ENCODE measurements around the gene GHRL.
"Not testable (repeated sequence)": the region's sequence is repeated elsewhere in the genome, so short reads cannot be mapped to it uniquely, and the experiment has no call there.

The GHRL gene

GRCh38 chr3:10277115-10277625, 15.6 kb downstream of the GHRL start:
- no peak for DNase-seq

DNA sequence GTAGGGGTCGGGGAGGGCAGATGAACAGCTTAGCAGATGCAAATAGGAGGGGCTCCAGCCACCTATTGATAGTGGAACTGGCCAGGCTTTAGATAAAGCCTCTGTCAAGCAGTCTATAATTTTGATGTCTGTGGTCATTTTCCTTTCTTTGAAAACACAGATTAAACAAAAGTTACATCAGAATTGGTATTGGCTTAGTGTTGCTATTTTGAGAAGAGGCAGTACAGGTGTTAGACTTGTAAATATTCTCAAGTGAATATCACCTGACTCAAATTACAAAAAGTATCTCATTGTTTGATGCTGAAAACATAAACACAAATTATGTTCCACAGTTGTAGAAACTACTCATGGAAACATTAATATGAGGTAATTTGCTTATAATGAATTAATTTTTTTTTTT, 18.1 kb downstream of the GHRL start:
- no peak for DNase-seq

DNA sequence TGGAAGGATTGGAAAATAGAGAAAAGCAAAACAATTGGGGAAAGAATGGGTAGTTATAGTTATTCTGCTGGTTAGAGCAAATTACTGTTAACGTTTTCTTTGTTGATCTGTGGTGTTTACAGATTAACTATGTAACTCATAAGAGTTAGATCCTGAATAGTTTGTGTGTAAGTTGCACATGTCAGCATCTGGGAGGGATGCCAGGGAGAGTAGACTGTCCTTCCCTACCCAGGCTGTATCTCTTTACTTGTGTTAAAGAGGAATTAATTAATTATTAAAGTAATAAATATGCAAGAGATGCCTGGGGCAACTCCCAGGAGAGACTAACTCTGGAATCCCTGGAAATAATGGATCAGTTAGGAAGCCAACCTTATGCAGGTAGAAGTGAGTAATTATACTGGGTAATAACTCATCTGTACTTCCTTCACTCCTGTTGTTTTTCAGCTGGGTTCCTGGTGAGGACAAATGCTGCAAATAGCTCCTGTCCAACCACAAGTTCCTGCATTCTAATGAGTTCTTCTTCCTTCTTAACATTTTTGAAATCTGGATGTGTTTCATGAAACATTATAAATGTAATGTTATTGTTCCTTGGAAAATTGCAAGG, 18.9 kb downstream of the GHRL start:
- no peak for DNase-seq

DNA sequence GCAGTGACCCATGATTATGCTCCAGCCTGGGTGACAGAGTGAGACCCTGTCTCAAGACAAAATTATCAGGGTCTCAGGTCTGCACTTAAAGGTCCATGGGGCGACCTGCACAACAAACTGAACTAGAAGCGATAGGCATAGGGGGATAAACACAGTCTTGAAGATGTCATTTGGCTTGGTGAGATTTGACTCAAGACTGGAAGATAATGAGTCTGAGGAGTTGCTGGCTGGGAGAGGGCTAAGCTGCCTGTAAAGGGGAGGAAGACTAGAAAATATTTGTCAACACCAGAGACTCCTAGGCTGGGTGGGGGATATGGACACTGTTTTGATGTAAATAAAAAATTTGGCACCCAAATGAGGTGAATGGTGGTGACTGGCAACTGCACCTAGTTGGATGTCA, 19.8 kb downstream of the GHRL start:
- DNase-seq, result no peak

GRCh38 chr3:10272476-10272875, 20.3 kb downstream of the GHRL start:
- not testable (repeated sequence) for DNase-seq

DNA sequence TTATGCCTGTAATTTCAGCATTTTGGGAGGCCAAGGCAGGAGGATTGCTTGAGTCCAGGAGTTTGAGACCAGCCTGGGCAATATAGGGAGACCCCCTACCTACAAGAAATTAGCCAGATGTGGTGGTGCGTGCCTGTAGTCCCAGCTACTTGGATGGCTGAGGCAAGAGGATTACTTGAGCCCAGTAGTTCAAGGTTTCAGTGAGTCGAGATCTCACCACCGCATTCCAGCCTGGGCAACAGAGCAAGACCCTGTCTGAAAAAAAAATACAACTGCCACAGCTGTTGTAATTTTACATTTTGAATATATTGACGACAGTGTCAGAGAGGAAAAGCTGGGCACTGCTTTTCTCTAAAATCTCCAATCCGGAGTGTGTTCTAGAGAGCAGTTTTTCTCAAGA, 23.3 kb downstream of the GHRL start:
- DNase-seq, result no peak

GRCh38 chr3:10268930-10269329, 23.8 kb downstream of the GHRL start:
- DNase-seq, result no peak

DNA sequence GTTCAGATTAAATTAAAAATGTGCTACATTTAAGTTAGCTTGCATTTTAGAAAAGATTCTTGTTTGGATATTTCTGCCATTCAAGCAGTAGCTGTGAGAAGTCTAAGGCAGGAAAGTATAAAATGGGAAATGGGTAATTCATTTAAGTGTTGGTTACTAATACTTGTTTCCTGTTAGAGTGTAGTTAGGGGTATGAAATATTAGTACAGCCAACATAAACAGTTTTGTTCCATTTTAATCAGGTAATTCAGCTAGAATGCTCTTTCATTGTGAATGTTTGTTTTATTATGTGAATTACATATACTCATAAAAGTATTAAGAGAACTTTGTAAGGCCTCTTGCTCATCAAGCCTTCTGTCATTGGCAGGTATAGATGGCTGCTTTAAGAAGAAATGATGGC, 24.6 kb downstream of the GHRL start:
- no peak for DNase-seq

DNA sequence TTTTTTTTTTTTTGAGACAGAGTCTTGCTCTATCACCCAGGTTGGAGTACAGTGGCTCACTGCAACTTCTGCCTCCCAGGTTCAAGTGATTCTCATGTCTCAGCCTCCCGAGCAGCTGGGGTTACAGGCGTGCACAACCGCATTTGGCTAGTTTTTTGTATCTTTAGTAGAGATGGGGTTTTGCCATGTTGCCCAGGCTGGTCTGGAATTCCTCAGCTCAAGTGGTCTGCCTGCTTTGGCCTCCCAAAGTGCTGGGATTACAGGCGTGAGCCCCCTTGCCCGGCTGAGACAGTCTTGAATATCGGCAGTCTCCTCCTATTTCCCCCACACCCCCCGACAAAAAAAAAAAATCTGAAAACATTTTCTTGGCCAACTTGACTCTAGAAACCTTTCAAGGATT, 25.8 kb downstream of the GHRL start:
- DNase-seq, result not testable (repeated sequence)

- DNase-seq, result no peak
These were observed 26.9 kb downstream of the GHRL start for GRCh38 chr3:10265833-10266232.

- DNase-seq, result no peak
These were observed 28.9 kb downstream of the GHRL start for GRCh38 chr3:10263646-10264363.

- no peak for DNase-seq
These were observed 30.7 kb downstream of the GHRL start for GRCh38 chr3:10262027-10262426.

DNA sequence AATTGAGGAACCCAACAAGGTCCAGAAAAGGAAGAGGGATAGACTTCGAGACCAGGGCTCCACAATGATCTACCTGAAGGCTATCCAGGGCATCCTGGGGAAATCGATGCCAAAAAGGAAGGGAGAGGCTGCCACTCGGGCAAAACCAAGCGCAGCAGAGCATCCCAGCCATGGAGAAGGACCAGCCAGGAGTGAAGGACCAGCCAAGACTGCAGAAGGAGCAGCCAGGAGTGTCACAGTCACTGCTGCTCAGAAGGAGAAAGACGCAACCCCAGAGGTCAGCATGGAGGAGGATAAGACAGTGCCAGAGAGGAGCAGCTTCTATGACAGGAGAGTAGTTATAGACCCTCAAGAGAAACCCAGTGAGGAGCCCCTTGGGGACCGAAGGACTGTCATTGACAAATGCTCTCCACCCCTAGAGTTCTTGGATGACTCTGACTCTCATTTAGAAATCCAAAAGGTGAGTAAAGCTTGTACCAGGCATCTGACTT, 32.5 kb downstream of the GHRL start:
- DNase-seq, result no peak

- no peak for DNase-seq
These were observed 32.9 kb downstream of the GHRL start for GRCh38 chr3:10259798-10260197.

DNA sequence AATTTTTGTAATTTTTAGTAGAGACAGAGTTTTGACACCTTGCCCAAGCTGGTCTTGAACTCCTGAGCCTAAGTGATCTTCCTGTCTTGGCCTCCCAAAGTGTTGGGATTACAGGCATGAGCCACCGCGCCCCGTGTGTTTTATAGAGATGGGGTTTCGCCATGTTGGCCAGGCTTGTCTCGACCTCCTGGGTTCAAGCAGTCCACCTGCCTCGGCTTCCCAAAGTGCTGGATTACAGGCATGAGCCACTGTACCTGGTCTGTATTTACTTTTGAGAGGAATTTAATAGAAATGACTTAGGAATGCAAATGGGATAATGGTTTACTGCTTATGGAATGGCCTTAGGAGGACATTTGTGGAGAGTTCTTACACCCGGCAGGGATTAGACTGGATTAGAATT, 33.7 kb downstream of the GHRL start:
- DNase-seq, result no peak

GRCh38 chr3:10255835-10256234, 36.9 kb downstream of the GHRL start:
- DNase-seq, result no peak

GRCh38 chr3:10253731-10254130, 39.0 kb downstream of the GHRL start:
- DNase-seq, result no peak

- no peak for DNase-seq
These were observed 41.7 kb downstream of the GHRL start for GRCh38 chr3:10251006-10251405.

DNA sequence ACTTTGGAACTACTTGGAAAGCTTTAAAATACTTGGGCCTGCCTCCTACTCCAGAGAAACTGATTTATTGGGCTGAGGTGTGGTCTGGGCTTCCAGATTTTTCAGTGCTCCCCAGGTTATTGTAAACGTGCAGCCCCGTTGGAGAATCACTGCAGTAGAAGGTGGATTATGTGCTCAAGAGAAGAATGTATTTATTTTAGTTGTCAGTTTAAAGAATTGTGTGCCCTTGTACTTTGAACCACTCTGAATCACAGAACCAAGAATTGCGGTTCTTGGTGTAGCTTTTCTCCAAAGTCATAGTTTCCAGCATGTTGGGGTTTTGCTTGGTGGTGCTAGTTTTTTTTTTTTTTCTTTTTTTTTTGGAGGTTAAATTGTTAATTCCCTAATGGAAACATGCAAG, 42.9 kb downstream of the GHRL start:
- DNase-seq, result no peak

- peak in 7 of 56 donors; percentile 6 to 44 (median 16) for DNase-seq
These were observed 43.6 kb downstream of the GHRL start for GRCh38 chr3:10248984-10249748.

GRCh38 chr3:10248184-10248983, 44.4 kb downstream of the GHRL start, which contains the start of gene TATDN2:
Gene TATDN2 (plus strand): TSS chr3:10248459. CDS start chr3:10249201, 742 bp downstream.
- DNase-seq, result peak in 55 of 56 donors; percentile 28 to 94 (median 80)

Data from amygdala (tissue), 56 donors.